ENCODE data around the gene TRPM2.
A peak's percentile ranks its signal among the peaks of the same experiment; 100 is the strongest.

The TRPM2 gene

GRCh38 chr21:44350773-44351481 is 2.5 kb upstream of the TRPM2 start:
- DNase-seq (ENCODE audit: low read depth), result no peak
- TF ChIP-seq CTCF (IDR thresholded peaks at IDR 0.05; ENCODE audit: low read depth, low read length, missing control alignments), result no peak
- H3K4me3 ChIP-seq (ENCODE audit: low read depth, low read length), result no peak overlapping the region

DNA sequence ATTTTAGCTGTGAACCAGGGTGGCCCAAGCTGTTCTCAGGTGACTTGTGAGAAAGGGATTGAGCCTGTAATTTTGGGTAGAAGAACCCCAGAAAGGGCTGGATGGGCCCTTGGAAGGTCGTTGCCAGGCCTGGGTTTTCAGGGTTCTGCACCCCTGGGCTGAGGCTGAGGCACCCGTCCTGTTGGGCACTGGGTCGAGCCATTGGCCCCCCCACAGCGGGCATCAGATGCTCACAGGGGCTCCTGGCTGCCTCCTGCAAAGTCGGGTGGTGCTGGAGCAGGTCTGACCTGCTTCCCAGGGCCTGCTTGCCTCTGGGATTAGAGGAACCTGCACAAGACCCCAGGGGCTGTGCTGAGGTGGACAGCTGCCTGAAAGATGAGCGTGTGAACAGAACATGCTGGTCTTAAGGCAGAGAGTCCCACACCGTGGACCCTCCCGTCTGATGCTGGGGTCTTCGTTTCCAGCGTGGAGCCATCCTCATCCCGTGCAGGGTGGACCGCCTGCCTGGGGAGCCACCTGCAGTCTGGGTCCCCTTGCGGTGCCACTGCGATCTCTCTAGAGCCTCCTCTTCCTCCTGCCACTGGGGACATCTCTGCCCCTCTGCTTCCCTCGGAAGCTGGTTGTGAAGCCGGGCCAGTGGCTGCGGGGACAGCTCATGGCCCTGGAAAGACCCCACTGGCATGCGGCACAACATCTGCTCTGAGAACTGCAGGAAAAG is 1.7 kb upstream of the TRPM2 start:
- no peak for DNase-seq (ENCODE audit: low read depth)
- no peak overlapping the region for H3K4me3 ChIP-seq (ENCODE audit: low read depth, low read length)

DNA sequence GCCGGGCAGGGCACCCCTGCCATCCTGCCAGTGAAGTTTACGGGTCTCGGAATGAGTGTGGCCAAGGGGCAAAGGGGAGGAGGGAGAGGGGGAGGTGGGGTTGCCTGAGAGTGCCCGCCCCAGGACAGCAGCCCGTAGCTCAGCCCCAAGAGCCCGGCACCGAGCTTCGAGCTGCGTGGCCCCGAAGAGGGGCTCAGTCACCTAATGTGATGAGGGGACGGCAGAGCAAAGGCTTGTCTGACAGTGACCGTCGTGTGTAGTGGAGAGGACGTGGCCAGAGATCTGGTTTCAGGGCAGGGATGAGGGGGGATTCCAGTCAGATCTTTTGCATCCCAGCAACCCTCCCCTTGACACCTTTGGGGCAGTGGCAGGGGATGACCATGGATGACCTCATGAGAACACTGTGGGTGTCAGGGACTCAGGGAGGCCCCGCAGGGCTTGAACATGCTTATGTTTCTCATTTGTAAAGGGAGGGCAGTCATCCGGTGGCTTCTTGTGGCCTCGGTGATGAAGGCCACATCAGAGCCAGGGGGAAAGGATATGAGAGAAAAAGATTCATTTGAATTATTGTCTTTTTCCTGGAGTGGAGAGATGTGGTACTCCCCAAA is 1.1 kb upstream of the TRPM2 start:
- no peak for TF ChIP-seq CTCF (IDR thresholded peaks at IDR 0.05; ENCODE audit: low read depth, low read length, missing control alignments)
- H3K4me3 ChIP-seq (ENCODE audit: low read depth, low read length), result no peak overlapping the region
- DNase-seq (ENCODE audit: low read depth), result no peak

More for the DNA sequence above, 1.7 kb upstream of the TRPM2 start:
- no peak for TF ChIP-seq CTCF (IDR thresholded peaks at IDR 0.05; ENCODE audit: low read depth, low read length, missing control alignments)

GRCh38 chr21:44354001-44354405 is 582 bp downstream of the TRPM2 start:
- TF ChIP-seq CTCF (IDR thresholded peaks at IDR 0.05; ENCODE audit: low read depth, low read length, missing control alignments), result no peak
- no peak for DNase-seq (ENCODE audit: low read depth)
- no peak overlapping the region for H3K4me3 ChIP-seq (ENCODE audit: low read depth, low read length)

GRCh38 chr21:44354775-44355771 is 1.7 kb downstream of the TRPM2 start:
- DNase-seq (ENCODE audit: low read depth), result peak; percentile 40
- H3K4me3 ChIP-seq (ENCODE audit: low read depth, low read length), result no peak overlapping the region
- TF ChIP-seq CTCF (IDR thresholded peaks at IDR 0.05; ENCODE audit: low read depth, low read length, missing control alignments), result no peak

DNA sequence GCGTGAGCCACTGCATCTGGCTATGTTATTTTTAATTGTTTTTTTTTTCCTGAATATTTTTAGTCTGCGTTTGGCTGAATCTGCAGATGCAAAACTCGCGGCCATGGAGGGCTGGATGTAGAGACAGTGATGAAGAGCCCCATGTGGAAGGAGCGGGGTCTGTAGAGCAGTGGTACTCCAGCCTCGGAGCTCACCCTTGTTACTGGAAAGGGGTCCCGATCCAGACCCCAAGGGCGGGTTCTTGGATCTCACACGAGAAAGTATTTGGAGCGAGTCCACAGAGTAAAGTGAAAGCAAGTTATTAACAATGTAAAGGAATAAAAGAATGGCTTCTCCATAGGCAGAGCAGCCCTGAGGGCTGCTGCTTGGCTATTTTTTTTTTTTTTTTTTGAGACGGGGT is 2.7 kb downstream of the TRPM2 start:
- DNase-seq (ENCODE audit: low read depth), result no peak
- no peak for TF ChIP-seq CTCF (IDR thresholded peaks at IDR 0.05; ENCODE audit: low read depth, low read length, missing control alignments)
- no peak overlapping the region for H3K4me3 ChIP-seq (ENCODE audit: low read depth, low read length)
